Ectodermal cell (in vitro differentiated cells): Measurements from ENCODE around the gene ZNF729.

Experiments
- H3K27ac ChIP-seq: 2 replicates; pipeline ENCODE4 v1.7.0; 2013; ENCODE audit warnings: mild to moderate bottlenecking, low read depth, low read length; ENCODE audit not compliant: insufficient read depth, poor library complexity, severe bottlenecking
- H3K27me3 ChIP-seq: 2 replicates; pipeline ENCODE4 v1.7.0; 2013; ENCODE audit warnings: mild to moderate bottlenecking, low read length; ENCODE audit not compliant: insufficient read depth, control insufficient read depth, poor library complexity, severe bottlenecking
- H3K36me3 ChIP-seq: one replicate; pipeline ENCODE4 v1.7.0; 2013; ENCODE audit warnings: low read length; ENCODE audit not compliant: control insufficient read depth, insufficient read depth
- H3K4me1 ChIP-seq: one replicate; pipeline ENCODE4 v1.7.0; 2013; ENCODE audit warnings: low read length; ENCODE audit not compliant: control insufficient read depth, insufficient read depth
- H3K4me3 ChIP-seq: 2 replicates; pipeline ENCODE4 v1.7.0; 2013; ENCODE audit warnings: low read depth, low read length, control low read depth; ENCODE audit not compliant: insufficient read depth
- H3K9me3 ChIP-seq: 2 replicates; pipeline ENCODE4 v1.7.0; 2013; ENCODE audit warnings: mild to moderate bottlenecking, low read length, moderate library complexity; ENCODE audit not compliant: control insufficient read depth
- WGBS, 2 experiments: methylation state at CpG; one replicate each; pipeline ENCODE4 v1.1.7; 2013; ENCODE audit warnings: missing lambda C conversion rate in 2 of 2; 5-methylcytosine and 5-hydroxymethylcytosine counted together

The ZNF729 gene

GRCh38 chr19:22331521-22331920 is 45.3 kb downstream of the ZNF729 start:
- H3K36me3 ChIP-seq: no peaks in the 10 kb centered on the region
- no peaks in the 10 kb centered on the region for H3K27me3 ChIP-seq
- H3K4me1 ChIP-seq: no peaks in the 10 kb centered on the region
- H3K9me3 ChIP-seq: peaks cover 9% of the 10 kb centered on the region
- no peak overlapping the region for H3K4me3 ChIP-seq
- WGBS, 2 experiments: 83 to 85% methylated on average over 3 of the region's 3 CpGs
- H3K27ac ChIP-seq: no peak overlapping the region

DNA sequence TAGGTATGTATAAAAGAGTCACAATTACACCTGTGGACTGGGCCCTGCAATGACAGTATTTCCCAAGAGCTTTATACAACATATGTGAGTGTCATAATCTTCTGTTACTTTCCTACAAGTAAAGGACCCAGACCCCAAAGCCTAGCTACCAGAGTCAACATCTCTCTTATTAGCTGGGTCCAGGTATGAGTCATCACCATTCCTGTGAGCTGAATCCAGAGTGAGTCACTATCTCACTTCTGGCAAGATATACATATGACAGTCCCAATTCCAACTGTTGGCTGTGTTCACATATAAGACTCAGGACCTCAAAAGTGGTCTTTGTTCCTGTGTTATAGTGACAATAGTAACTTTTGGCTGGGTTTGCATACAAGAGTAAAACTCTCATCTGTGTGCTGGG is 46.7 kb downstream of the ZNF729 start:
- H3K36me3 ChIP-seq: no peaks in the 10 kb centered on the region
- H3K4me3 ChIP-seq: no peak overlapping the region
- H3K27me3 ChIP-seq: no peaks in the 10 kb centered on the region
- H3K9me3 ChIP-seq: peaks cover 9% of the 10 kb centered on the region
- no peak overlapping the region for H3K27ac ChIP-seq
- H3K4me1 ChIP-seq: no peaks in the 10 kb centered on the region

- Histone ChIP-seq H3K27me3 (no peaks in the 10 kb centered on the region), H3K36me3 (no peaks in the 10 kb centered on the region), H3K4me3 (no peak overlapping the region), H3K4me1 (no peaks in the 10 kb centered on the region), H3K27ac (no peak overlapping the region), H3K9me3 (peaks cover 14% of the 10 kb centered on the region)
- WGBS, 2 experiments: 64 to 82% methylated on average over 2 of the region's 2 CpGs
Measured at GRCh38 chr19:22335716-22336115, 49.5 kb downstream of the ZNF729 start.

- H3K4me1 ChIP-seq: no peaks in the 10 kb centered on the region
- H3K36me3 ChIP-seq: no peaks in the 10 kb centered on the region
- H3K9me3 ChIP-seq: peaks cover 8% of the 10 kb centered on the region
- 58 to 61% methylated on average over 2 of the region's 2 CpGs for WGBS, 2 experiments
- H3K27ac ChIP-seq: no peak overlapping the region
- no peaks in the 10 kb centered on the region for H3K27me3 ChIP-seq
- H3K4me3 ChIP-seq: no peak overlapping the region
Measured at GRCh38 chr19:22354665-22355064, 68.4 kb downstream of the ZNF729 start.
